D721Med (cell line): ENCODE data around the gene GNB5.

Source experiments
- DNase-seq: peaks from one replicate; pipeline ENCODE4 v3.0.0; 2011; ENCODE audit warnings: low spot score; ENCODE audit not compliant: insufficient read length
- FAIRE-seq: peaks from 2 replicates; lab custom pipeline; 2011; peaks lifted over from hg19 to GRCh38; lab: Jason Lieb, UNC
- TF ChIP-seq, protein P1 (sequence below): IDR thresholded peaks from 2 replicates; pipeline ENCODE4 v1.5.1; 2012; ENCODE audit warnings: mild to moderate bottlenecking, control low read depth; ENCODE audit not compliant: insufficient read depth; ENCODE audit errors: missing control alignments

Gene GNB5

GRCh38 chr15:52181938-52182780 is 9.0 kb downstream of the GNB5 start:
- TF ChIP-seq, protein P1, sequence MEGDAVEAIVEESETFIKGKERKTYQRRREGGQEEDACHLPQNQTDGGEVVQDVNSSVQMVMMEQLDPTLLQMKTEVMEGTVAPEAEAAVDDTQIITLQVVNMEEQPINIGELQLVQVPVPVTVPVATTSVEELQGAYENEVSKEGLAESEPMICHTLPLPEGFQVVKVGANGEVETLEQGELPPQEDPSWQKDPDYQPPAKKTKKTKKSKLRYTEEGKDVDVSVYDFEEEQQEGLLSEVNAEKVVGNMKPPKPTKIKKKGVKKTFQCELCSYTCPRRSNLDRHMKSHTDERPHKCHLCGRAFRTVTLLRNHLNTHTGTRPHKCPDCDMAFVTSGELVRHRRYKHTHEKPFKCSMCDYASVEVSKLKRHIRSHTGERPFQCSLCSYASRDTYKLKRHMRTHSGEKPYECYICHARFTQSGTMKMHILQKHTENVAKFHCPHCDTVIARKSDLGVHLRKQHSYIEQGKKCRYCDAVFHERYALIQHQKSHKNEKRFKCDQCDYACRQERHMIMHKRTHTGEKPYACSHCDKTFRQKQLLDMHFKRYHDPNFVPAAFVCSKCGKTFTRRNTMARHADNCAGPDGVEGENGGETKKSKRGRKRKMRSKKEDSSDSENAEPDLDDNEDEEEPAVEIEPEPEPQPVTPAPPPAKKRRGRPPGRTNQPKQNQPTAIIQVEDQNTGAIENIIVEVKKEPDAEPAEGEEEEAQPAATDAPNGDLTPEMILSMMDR: no peak
- DNase-seq: no peak
- FAIRE-seq: no peak

DNA sequence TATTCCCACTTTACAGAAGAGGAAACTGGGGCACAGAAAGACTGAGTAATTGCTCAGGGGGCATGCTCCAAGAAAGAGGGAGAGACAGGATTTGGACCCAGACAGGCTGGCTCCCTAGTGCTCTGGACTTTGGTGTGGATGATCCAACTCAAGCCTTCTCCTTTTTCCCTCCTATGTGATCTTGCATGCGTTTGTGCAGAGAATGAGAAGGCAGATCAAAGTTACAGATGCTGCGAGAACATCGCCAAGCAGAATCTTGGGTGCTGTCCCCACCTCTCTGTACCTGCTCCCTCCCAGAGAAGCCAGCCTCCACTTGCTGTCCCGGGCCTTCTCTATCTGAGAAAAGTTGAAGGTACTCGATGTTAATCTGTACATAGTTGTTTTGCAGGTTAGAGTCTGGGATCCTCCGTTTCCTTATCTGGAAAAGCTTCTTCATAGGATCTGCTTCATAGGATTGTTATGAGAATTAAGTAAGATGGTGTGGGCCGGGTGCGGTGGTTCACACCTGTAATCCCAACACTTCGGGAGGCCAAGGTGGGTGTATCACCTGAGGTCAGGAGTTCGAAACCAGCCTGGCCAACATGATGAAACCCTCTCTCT is 10.2 kb downstream of the GNB5 start:
- no peak for FAIRE-seq
- DNase-seq: no peak
- TF ChIP-seq, protein P1: no peak

DNA sequence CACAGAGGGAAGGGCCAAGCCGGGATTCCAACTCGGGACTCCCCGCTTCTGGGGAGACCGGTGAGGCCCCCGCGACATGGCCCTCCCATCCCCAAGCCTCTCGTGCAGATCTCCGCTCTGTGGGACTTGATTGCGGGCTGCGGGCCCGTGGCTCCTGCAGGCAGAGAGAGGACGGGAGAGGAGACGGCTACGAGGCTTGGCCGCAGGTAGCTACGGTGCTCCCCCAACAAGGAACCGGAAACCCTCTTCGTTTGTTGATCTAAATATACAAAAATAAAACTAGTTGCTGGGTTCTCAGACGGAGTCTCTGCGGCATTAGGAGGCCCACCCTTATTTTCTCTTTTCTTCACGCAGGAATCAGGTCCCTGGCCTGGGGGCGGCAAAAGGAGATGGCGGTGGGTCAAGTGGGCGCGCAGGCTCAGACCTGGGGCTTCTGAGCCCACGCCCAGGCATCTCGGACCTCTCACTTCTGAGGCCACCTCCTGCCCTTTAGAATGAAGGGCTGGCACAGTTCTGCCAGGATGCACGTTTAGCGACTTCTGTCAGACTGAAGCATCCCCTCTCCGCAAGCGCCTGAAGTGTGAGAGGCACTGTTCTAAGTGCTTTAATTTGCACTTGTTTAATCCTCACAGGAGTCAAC is 10.9 kb downstream of the GNB5 start:
- no peak for DNase-seq
- TF ChIP-seq, protein P1: no peak
- no peak for FAIRE-seq

GRCh38 chr15:52179278-52180195 is 11.7 kb downstream of the GNB5 start:
- DNase-seq (peak; percentile 88), FAIRE-seq (no peak)
- TF ChIP-seq, protein P1: no peak

- TF ChIP-seq, protein P1: no peak
- no peak for FAIRE-seq
- DNase-seq: no peak
Measured at GRCh38 chr15:52178765-52179164, 12.4 kb downstream of the GNB5 start.

- TF ChIP-seq, protein P1: no peak
- no peak for FAIRE-seq
- DNase-seq: no peak
Measured at GRCh38 chr15:52172869-52173268, 18.3 kb downstream of the GNB5 start.
